Lung (tissue), 12 donors: Measurements from ENCODE around the gene CTTNBP2. TPM values are rescaled to one million over a fixed set of nuclear protein-coding genes. Genes with fewer than 3 reads are reported as not detected.

Experiments
- ATAC-seq: fragments of 200-7000 bp; cut with Tn5 transposase; one replicate; pipeline ENCODE4 v1.9.1; 2020; ENCODE audit warnings: moderate number of reproducible peaks; ENCODE audit not compliant: insufficient read depth, low FRiP score
- DNase-seq, 3 donors: peaks; one replicate each; pipeline ENCODE4 v3.0.0-alpha.2; 2013 to 2017
- H3K27ac ChIP-seq, 2 donors: one replicate each; pipeline ENCODE4 v1.5.1; 2013; ENCODE audit warnings: mild to moderate bottlenecking in 2 of 2, moderate library complexity in 2 of 2, control low read depth in 1 of 2, inconsistent platforms in 1 of 2, low read depth in 1 of 2, low read length in 1 of 2
- H3K27me3 ChIP-seq, 3 donors: one replicate each; pipeline ENCODE4 v1.5.1; 2013; ENCODE audit warnings: low read length in 2 of 3; ENCODE audit not compliant: control insufficient read depth in 3 of 3, insufficient read depth in 3 of 3
- H3K36me3 ChIP-seq, 4 donors: one replicate each; pipeline ENCODE4 v1.5.1; 2013; ENCODE audit warnings: low read length in 4 of 4, mild to moderate bottlenecking in 1 of 4, moderate library complexity in 1 of 4; ENCODE audit not compliant: control insufficient read depth in 4 of 4, insufficient read depth in 4 of 4
- H3K4me1 ChIP-seq, 5 donors: one replicate each; pipeline ENCODE4 v1.5.1; 2013; ENCODE audit warnings: low read length in 5 of 5, mild to moderate bottlenecking in 2 of 5, moderate library complexity in 1 of 5; ENCODE audit not compliant: control insufficient read depth in 5 of 5, insufficient read depth in 5 of 5
- H3K4me3 ChIP-seq: one replicate; pipeline ENCODE4 v1.5.1; 2013; ENCODE audit warnings: mild to moderate bottlenecking, control low read depth, moderate library complexity
- H3K9ac ChIP-seq, 2 donors: one replicate each; pipeline ENCODE4 v1.5.1; 2013; ENCODE audit warnings: low read length in 2 of 2, control low read depth in 1 of 2; ENCODE audit not compliant: insufficient read depth in 1 of 2
- H3K9me3 ChIP-seq, 4 donors: one replicate each; pipeline ENCODE4 v1.5.1; 2013; ENCODE audit warnings: low read length in 3 of 4, mild to moderate bottlenecking in 1 of 4, moderate library complexity in 1 of 4; ENCODE audit not compliant: control insufficient read depth in 4 of 4, insufficient read depth in 3 of 4
- CTCF ChIP-seq: IDR thresholded peaks from 2 replicates; pipeline ENCODE4 v1.5.1; 2012; ENCODE audit warnings: mild to moderate bottlenecking; ENCODE audit errors: control extremely low read depth, extremely low read depth
- WGBS, 2 donors: extraction: QIAGEN DNeasy Blood & Tissue Kit; methylation state at CpG; one replicate each; pipeline ENCODE4 v1.1.7; 2013; 5-methylcytosine and 5-hydroxymethylcytosine counted together
- polyA plus RNA-seq, 2 donors: library from polyadenylated mRNA; stranded (reverse); fragments of 200-250 nt; gene quantifications; one replicate each; pipeline ENCODE4 v1.2.1, GENCODE V29; 2013
- total RNA-seq, 2 donors: library from RNA; depleted of rRNA in 1 of 2; stranded (reverse); fragments of >200 nt in 1 of 2; gene quantifications; one replicate each; pipeline ENCODE4 v1.2.1, GENCODE V29; 2014 to 2021
- donor health status: control.
- donor health status: control.
- donor health status: Bipolar disorder and iron deficiency.
- donor health status: healthy.
- donor health status: DM: yes; HTN: yes; CAD: no.

Gene CTTNBP2
- total and polyA plus RNA-seq, 4 donors: 0.63 to 15.4 (median 2.4) TPM

GRCh38 chr7:117785431-117785830 lies 87.8 kb downstream of the CTTNBP2 start:
- Histone ChIP-seq H3K27ac (no peak overlapping the region), H3K27me3 (no peaks in the 10 kb centered on the region), H3K9ac (no peak overlapping the region), H3K4me1 (no peaks in the 10 kb centered on the region), H3K4me3 (no peak overlapping the region), H3K36me3 (peaks cover 0 to 3% (median under 1%) of the 10 kb centered on the region in 4 donors), H3K9me3 (no peaks in the 10 kb centered on the region)
- no peak for DNase-seq
- WGBS, 2 donors: 95 to 98% methylated on average over 1 of the region's 1 CpG
- no peak for TF ChIP-seq CTCF
- ATAC-seq: no peak

- no peaks in the 10 kb centered on the region for H3K9me3 ChIP-seq
- no peak for DNase-seq
- H3K4me3 ChIP-seq: no peak overlapping the region
- no peak overlapping the region for H3K27ac ChIP-seq
- WGBS, 2 donors: 71 to 79% methylated on average over 1 of the region's 1 CpG
- TF ChIP-seq CTCF: no peak
- ATAC-seq: no peak
- no peaks in the 10 kb centered on the region for H3K27me3 ChIP-seq
- H3K36me3 ChIP-seq: peaks cover 0 to 3% (median under 1%) of the 10 kb centered on the region in 4 donors
- H3K4me1 ChIP-seq: no peaks in the 10 kb centered on the region
- no peak overlapping the region for H3K9ac ChIP-seq
Observed at GRCh38 chr7:117784315-117784714, 88.9 kb downstream of the CTTNBP2 start.

GRCh38 chr7:117782761-117783160 lies 90.5 kb downstream of the CTTNBP2 start:
- H3K9ac ChIP-seq: no peak overlapping the region
- no peaks in the 10 kb centered on the region for H3K27me3 ChIP-seq
- no peak for TF ChIP-seq CTCF
- WGBS, 2 donors: 85 to 94% methylated on average over 3 of the region's 3 CpGs
- H3K36me3 ChIP-seq: peaks cover 0 to 2% (median 0%) of the 10 kb centered on the region in 4 donors
- no peaks in the 10 kb centered on the region for H3K9me3 ChIP-seq
- no peak overlapping the region for H3K27ac ChIP-seq
- H3K4me3 ChIP-seq: no peak overlapping the region
- no peak for DNase-seq
- no peaks in the 10 kb centered on the region for H3K4me1 ChIP-seq
- ATAC-seq: no peak

- no peaks in the 10 kb centered on the region for H3K9me3 ChIP-seq
- H3K36me3 ChIP-seq: peaks cover 0 to 4% (median 0%) of the 10 kb centered on the region in 4 donors
- no peak overlapping the region for H3K4me3 ChIP-seq
- H3K4me1 ChIP-seq: no peaks in the 10 kb centered on the region
- H3K27me3 ChIP-seq: no peaks in the 10 kb centered on the region
- H3K9ac ChIP-seq: no peak overlapping the region
- H3K27ac ChIP-seq: no peak overlapping the region
- DNase-seq (no peak), ATAC-seq (no peak)
- no peak for TF ChIP-seq CTCF
- WGBS, 2 donors: 88 to 92% methylated on average over 2 of the region's 2 CpGs
Observed at GRCh38 chr7:117781707-117782106, 91.5 kb downstream of the CTTNBP2 start.
